GM12892 (cell line): Measurements from ENCODE around the gene OR13C3. TPM values are rescaled to one million over a fixed set of nuclear protein-coding genes. Genes with fewer than 3 reads are reported as not detected.

Source experiments
- DNase-seq: peaks from one replicate; pipeline ENCODE4 v3.0.0; 2011; ENCODE audit not compliant: insufficient read length
- FAIRE-seq: peaks from 2 replicates; lab custom pipeline; 2011; peaks lifted over from hg19 to GRCh38; lab: Jason Lieb, UNC
- POLR2A ChIP-seq: IDR thresholded peaks from 2 replicates; pipeline ENCODE4 v1.6.1; 2011; ENCODE audit warnings: low read depth, low read length, control low read depth
- POLR2AphosphoS5 ChIP-seq: IDR thresholded peaks from 2 replicates; pipeline ENCODE4 v1.6.1; 2011; ENCODE audit warnings: low read depth, low read length, control low read depth
- TAF1 ChIP-seq: IDR thresholded peaks from 2 replicates; pipeline ENCODE4 v1.6.1; 2011; ENCODE audit warnings: low read depth, mild to moderate bottlenecking, control low read depth, low read length, borderline replicate concordance
- polyA plus RNA-seq: library from polyadenylated mRNA; unstranded; fragments of >200 nt; gene quantifications from one replicate; pipeline ENCODE4 v1.2.1, GENCODE V29; 2012; ENCODE audit warnings: missing spikeins, inconsistent platforms; ENCODE audit not compliant: missing spikeins

The OR13C3 gene
- not detected for polyA plus RNA-seq

DNA sequence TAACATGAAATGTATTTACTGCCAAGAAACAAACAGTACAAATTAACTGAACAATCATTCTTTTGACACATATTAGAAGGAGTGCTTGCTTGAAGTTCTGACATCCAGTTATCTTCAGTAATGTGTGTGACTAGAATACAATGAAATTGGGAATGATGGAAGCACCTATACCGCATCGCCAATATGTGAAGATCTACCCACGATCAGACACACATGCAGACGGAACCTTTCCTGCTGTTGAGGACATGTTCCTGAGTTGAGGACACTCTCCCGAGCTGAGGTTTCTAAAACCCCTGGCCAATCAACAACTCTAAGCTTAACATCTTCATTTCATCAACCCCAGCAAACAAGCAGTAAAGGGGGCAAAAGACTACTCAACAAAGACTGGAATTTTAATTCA, at the start of gene OR13C3:
Gene OR13C3 (minus strand): TSS at position 101 of the 400 bp plus-strand sequence. CDS start 133 bp downstream, outside the sequence.
- no peak for TF ChIP-seq POLR2AphosphoS5
- DNase-seq (no peak), FAIRE-seq (no peak)

DNA sequence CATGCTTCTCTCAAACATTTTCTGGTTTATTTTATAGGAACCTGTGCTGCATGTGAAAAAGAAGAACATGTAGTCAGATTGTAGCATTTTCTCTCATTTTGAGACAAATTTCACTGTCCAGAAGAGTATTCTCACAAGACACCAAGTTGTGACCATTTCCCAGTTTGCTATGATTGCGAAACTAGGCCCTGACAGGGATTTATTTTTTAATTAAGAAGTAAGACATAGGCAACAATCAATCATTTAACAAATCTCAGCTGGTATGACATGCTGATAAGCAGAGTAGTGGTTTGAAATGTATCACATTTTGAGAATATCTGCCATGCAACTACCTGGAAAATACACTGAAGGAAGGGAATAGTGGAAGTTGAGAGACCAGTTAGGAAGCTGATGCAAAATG, 43.9 kb upstream of the OR13C3 start:
- FAIRE-seq (no peak), DNase-seq (no peak)
- TF ChIP-seq POLR2A (no peak), POLR2AphosphoS5 (no peak), TAF1 (no peak)

DNA sequence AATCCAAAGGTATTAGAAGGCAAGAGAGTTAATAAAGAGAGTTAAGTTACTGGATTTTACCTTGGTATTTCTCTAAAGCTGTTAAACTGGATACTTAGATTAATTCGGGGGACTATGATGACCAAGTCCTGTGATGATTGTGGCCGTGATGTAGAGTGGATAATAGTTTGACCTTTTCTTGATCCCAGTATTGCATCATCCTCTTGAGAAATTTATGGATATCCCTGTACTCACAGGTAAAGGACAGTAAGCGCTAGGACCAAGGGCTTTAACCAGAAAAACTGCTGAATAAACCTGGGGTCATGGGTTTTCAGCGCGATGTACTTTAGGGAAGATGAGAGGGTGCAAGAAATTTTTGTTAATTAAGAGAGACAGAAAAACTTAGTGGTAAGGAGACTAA, 40.6 kb upstream of the OR13C3 start:
- FAIRE-seq: no peak
- no peak for DNase-seq
- TF ChIP-seq TAF1 (no peak), POLR2A (no peak), POLR2AphosphoS5 (no peak)

DNA sequence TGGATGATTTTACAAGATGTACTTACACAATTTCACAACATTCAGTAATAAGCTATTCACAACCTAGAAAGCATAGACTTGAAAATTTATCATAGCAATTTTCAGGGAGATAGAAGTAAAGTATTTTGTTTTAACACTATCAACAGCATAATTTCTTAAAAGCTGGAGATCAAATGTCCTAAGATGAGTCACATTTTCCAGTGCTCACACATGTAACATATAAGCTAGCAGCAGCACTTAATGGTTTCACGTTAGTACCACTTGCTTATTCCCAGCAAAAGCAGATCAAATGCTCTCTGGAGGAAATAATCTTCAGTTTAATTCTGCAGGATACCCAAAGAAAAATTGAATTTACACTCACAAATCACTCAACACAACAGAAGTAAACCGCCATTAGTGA, 38.8 kb upstream of the OR13C3 start:
- TF ChIP-seq POLR2AphosphoS5 (no peak), POLR2A (no peak), TAF1 (no peak)
- DNase-seq: no peak
- no peak for FAIRE-seq

DNA sequence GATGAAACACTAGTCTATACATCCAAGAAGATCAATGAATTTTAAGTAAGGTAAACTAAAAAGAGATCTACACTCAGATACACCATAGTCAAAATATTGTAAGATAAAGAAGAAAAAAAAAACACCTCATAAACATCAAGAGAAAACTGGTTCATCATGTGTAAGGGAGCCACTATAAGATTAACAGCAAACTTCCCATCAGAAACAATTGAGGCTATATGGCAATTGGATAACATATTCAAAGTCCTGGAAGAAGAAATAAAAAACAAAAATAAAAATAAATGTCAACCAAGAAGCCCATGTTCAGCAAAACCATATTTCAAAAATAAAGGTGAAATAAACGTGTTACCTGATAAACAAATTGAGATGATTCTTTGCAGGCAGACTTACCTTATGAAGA, 36.0 kb upstream of the OR13C3 start:
- FAIRE-seq (no peak), DNase-seq (no peak)
- TF ChIP-seq POLR2AphosphoS5 (no peak), TAF1 (no peak), POLR2A (no peak)

DNA sequence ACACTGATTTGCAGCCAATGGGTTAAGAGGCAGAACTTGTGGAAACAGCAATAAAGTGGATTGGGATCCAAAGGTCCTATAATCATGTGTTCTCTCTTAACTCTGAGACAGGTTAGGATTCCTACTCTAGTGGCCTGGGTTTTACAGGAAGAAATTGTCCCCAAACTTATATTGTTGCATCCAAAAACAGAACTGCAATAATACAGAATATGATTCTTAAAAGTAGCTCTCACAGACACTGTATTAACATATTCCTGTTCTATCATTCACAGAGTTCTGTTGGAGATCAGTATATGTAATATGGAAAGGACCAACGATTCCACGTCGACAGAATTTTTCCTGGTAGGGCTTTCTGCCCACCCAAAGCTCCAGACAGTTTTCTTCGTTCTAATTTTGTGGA, 32.2 kb upstream of the OR13C3 start, which contains the start of gene OR13C8:
Gene OR13C8 (plus strand): TSS at position 301 of the 400 bp plus-strand sequence. CDS start 0 bp downstream, at position 301.
- DNase-seq: no peak
- no peak for TF ChIP-seq TAF1
- no peak for TF ChIP-seq POLR2AphosphoS5
- TF ChIP-seq POLR2A: no peak
- no peak for FAIRE-seq

DNA sequence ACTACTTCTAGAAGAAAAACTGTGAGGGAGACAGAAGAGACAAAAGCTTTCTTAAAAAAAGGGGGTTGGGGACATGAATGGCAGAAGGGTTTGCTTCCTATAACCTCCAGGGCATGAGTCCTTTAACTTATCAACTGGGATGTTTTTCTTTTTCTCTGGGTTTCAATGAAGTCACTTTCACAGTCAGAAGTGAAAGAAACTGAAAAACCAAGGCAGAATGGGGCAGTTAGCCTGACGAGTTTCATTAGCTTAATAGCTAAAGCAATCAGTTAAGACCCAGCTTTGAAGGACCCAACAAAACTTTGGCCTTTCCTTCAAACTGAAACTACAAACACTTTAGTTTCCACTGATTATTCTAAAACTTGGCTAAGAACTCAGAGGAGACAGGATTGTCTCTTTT, 27.7 kb upstream of the OR13C3 start:
- FAIRE-seq (no peak), DNase-seq (no peak)
- TF ChIP-seq POLR2A (no peak), POLR2AphosphoS5 (no peak), TAF1 (no peak)

DNA sequence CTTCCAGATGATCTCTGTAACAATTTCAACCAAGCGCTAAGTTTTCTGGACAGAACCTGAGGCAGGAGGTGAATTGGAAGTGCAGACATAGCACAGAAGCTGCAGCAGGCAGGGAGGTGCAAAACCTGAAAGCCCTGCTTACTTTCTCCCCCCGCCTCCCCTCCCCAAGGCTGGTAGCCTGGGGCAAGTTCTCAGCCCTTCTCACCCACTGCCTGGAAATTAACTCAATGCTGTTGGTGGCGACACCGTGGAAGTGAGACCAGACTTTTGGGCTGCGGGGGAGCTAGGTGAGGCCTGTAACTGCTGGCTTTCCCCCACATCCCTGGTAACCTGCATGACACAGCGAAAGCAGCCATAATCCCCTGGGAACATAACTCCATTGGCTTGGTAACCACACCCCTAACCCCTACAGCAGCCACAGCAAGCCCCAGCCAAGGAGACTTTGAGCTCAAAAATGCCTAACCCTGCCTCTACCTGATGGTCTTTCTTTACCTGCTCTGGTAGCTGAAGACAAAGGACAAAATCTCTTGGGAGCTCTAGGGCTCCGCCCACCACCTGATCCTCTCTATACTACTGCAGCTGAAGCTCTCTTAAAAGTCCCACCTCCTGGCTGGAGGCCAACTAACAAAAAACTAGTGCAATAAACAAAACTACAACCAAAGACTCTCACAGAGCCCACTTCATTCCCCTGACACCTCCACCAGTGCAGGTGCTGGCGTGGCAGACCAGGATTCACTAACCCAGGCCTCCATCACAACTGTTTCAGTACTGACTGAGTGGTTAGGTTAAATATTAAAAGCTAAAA, 20.4 kb upstream of the OR13C3 start:
- no peak for TF ChIP-seq POLR2AphosphoS5
- no peak for TF ChIP-seq TAF1
- no peak for TF ChIP-seq POLR2A
- DNase-seq (no peak), FAIRE-seq (no peak)

DNA sequence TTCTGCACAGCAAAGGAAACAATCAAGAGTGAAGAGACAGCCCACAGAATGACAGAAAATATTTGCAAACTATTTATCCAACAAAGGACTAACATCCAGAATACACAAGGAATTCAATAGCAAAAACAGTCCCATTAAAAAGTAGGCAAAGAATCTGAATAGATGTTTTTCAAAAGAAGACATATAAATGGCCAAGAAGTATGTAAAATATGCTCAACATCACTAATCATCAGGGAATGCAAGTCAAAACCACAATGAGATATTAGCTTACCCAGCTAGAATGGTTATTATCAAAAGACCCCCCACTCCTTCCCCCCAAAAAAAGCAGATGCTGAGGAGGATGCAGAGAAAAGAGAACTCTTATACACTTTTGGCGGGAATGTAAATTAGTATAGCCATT, 18.9 kb upstream of the OR13C3 start:
- FAIRE-seq (no peak), DNase-seq (no peak)
- TF ChIP-seq POLR2AphosphoS5 (no peak), TAF1 (no peak), POLR2A (no peak)

DNA sequence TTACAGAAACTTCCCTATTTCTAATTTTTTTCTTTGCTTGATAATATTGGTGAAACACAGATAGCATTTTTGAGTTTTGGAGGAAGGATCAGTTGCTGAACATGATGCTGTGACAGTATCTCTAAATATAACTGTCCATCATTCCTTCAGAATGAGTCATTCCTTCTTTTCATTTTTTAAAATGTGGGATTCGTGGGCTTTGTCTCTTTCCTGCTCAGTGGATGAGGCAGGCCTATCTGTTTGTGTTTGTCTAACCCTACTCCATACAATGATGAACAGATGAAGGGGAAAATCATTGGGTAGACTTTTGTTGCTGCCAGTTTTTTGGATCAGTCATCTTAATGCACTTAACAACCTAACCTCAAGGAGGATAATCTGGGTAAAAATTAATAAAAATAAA, 16.6 kb upstream of the OR13C3 start:
- no peak for TF ChIP-seq POLR2AphosphoS5
- TF ChIP-seq POLR2A: no peak
- no peak for TF ChIP-seq TAF1
- DNase-seq (no peak), FAIRE-seq (no peak)

DNA sequence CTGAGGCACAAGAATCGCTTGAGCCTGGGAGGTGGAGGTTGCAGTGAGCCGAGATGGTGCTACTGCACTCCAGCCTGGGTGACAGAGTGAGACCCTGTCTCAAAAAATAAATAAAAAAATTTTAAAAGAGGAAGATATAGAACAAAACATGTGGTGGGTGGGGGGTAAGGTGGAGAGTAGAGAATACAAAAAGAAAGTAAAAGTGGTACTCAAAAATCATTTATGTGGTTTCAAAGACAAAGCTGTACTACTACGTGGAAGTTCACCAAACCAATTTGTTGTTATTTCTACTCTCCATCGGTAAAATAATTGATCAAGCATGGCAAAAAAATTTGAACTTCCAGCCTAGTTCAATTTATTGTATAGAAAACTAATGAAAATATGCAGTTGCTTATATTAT, 8.0 kb upstream of the OR13C3 start:
- no peak for TF ChIP-seq POLR2A
- no peak for TF ChIP-seq TAF1
- no peak for TF ChIP-seq POLR2AphosphoS5
- FAIRE-seq: no peak

DNA sequence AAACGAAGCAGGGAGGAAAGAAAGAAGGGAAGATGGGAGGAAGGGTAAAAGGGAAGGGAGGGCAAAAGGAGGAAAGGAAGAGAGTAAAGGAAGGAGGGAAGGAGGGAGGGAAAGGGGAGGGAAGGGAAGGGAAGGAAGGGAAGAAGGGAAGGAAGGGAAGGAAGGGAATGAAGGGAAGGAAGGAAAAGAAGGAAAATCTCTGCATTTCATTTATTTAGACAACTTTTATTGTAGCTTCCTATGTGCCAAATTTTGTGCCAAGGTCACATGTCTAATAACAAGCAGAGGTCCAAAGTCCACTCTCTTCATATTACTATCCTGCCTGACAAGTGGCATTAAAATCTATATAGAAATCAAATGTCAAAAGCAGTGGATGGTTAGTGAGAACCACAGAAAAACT, 2.6 kb upstream of the OR13C3 start:
- DNase-seq (no peak), FAIRE-seq (no peak)
- TF ChIP-seq POLR2A: no peak
- TF ChIP-seq TAF1: no peak
- TF ChIP-seq POLR2AphosphoS5: no peak

More for the DNA sequence above, 8.0 kb upstream of the OR13C3 start:
- DNase-seq: no peak
